ENCODE measurements around the gene TSPO. TPM values are rescaled to one million over a fixed set of nuclear protein-coding genes. Genes with fewer than 3 reads are reported as not detected.

Gene TSPO
- total and polyA plus RNA-seq, 2 of the 8 experiments (the other 6 are each of a cell fraction or from before 2014, with no cell fraction given): 19.9 to 51.5 TPM

DNA sequence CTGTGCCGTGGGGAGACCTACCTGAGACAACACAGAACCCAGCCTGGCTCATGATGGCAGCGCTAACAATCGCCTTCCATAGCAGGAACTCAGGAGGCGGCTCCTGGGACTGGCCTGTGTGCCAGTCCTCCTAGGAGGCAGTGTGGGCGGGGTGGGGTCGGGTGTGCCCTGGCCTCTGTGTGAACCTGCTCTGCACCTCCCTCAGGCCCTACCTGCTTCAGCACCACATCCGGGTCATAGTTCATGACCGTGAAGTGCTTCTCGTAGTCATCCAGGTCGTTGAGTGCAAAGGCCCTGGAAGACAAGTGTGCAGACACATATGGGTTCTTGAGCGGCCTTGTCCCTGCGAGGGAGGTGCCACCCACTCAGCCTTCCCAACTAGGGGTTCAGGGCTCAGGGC is 20.2 kb downstream of the TSPO start:
- H3K4me1 ChIP-seq (replicated peaks in 1 of 4; ENCODE audit: control insufficient read depth in 3 of 4, insufficient read depth in 4 of 4, low read length in 3 of 4): no peaks in the 10 kb centered on the region
- DNase-seq (ENCODE audit: low read depth in 1 of 2, low spot score in 2 of 2): no peak
- no peak for FAIRE-seq

More for the DNA sequence above, 20.2 kb downstream of the TSPO start:
- H3K36me3 ChIP-seq (ENCODE audit: control insufficient read depth in 2 of 4, insufficient read depth in 4 of 4, low read length in 3 of 4): peaks cover 31 to 65% (median 64%) of the 10 kb centered on the region in 4 experiments
- H3K18ac ChIP-seq (ENCODE audit: extremely low read depth, low read length): no peak overlapping the region
- no peaks in the 10 kb centered on the region for H3K9me3 ChIP-seq (ENCODE audit: insufficient read depth in 2 of 2, low read depth in 1 of 2, low read length in 1 of 2)
- H2BK15ac ChIP-seq (ENCODE audit: low read length): no peak overlapping the region
- no peak overlapping the region for H4K91ac ChIP-seq (replicated peaks; ENCODE audit: insufficient read length, low read length)
- H4K5ac ChIP-seq (ENCODE audit: insufficient read length, low read depth, low read length): no peak overlapping the region
- POLR2A ChIA-PET (ENCODE audit: partially characterized antibody): interaction anchor here (1.7 to 1.9 kb wide), 2 partner anchors 9 to 11 kb away, joined by 4 to 5 read pairs; no protein-coding TSS in a partner anchor
- TF ChIP-seq TCF12 (IDR thresholded peaks at IDR 0.05; ENCODE audit: low read depth, low read length) (no peak), POLR2A (IDR thresholded peaks at IDR 0.05; ENCODE audit: control extremely low read depth in 1 of 2, low read depth in 2 of 2, low read length in 2 of 2) (no peak), RAD21 (IDR thresholded peaks at IDR 0.05 in 1 of 2, conservative IDR thresholded peaks at IDR 0.05 in 1 of 2; ENCODE audit: low read depth in 2 of 2, low read length in 2 of 2) (no peak), ZNF274 (IDR thresholded peaks at IDR 0.05; ENCODE audit: borderline replicate concordance, extremely low read depth, low read length) (no peak), SIX5 (IDR thresholded peaks at IDR 0.05; ENCODE audit: low read depth, low read length) (no peak), ASH2L (IDR thresholded peaks at IDR 0.05; ENCODE audit: low read length) (no peak), TAF1 (IDR thresholded peaks at IDR 0.05; ENCODE audit: low read depth, low read length) (no peak), SUZ12 (IDR thresholded peaks at IDR 0.05; ENCODE audit: low read length) (no peak), TAF7 (optimal IDR thresholded peaks at IDR 0.05; ENCODE audit: borderline replicate concordance, low read depth, low read length) (no peak), JUN (IDR thresholded peaks at IDR 0.05; ENCODE audit: low read depth, low read length) (no peak), RBBP5 (IDR thresholded peaks at IDR 0.05; ENCODE audit: borderline replicate concordance, low read depth, low read length) (no peak), EZH2 (IDR thresholded peaks at IDR 0.05; ENCODE audit: low read depth, low read length, severe bottlenecking) (no peak)
- no peak overlapping the region for H2AFZ ChIP-seq (ENCODE audit: low read length)
- peaks cover 7 to 14% of the 10 kb centered on the region in 2 experiments for H4K20me1 ChIP-seq (replicated peaks in 1 of 2; ENCODE audit: control insufficient read depth in 1 of 2, insufficient read depth in 2 of 2, low read length in 2 of 2)
- no peak overlapping the region for H2BK5ac ChIP-seq (ENCODE audit: low read depth, low read length)
- no peak overlapping the region for H2AK5ac ChIP-seq (ENCODE audit: low read depth, low read length)
- no peak overlapping the region for H3K56ac ChIP-seq (replicated peaks; ENCODE audit: insufficient read length, low read depth, low read length)
- H3K27me3 ChIP-seq (replicated peaks in 1 of 4; ENCODE audit: control insufficient read depth in 3 of 4, extremely low read depth in 1 of 4, insufficient read depth in 3 of 4, low read length in 3 of 4): no peaks in the 10 kb centered on the region
- no peak overlapping the region for H3K4me2 ChIP-seq (ENCODE audit: insufficient read depth in 1 of 2, low read depth in 2 of 2, low read length in 2 of 2)
- H3K9ac ChIP-seq (replicated peaks in 1 of 4; ENCODE audit: extremely low read depth in 1 of 4, low read depth in 3 of 4, low read length in 3 of 4): no peak overlapping the region
- H3K23ac ChIP-seq (ENCODE audit: insufficient read length): no peak overlapping the region
- H4K8ac ChIP-seq (ENCODE audit: extremely low read depth, insufficient read depth, low read length): no peak overlapping the region
- H3K4me3 ChIP-seq (ENCODE audit: extremely low read depth in 1 of 4, insufficient read depth in 2 of 4, low read depth in 3 of 4, low read length in 4 of 4): no peak overlapping the region
- no peaks in the 10 kb centered on the region for H3K23me2 ChIP-seq (ENCODE audit: low read depth, low read length)
- no peaks in the 10 kb centered on the region for H3K79me2 ChIP-seq (ENCODE audit: control insufficient read depth in 1 of 2, insufficient read depth in 2 of 2, low read length in 2 of 2)
- H3K4ac ChIP-seq (replicated peaks; ENCODE audit: insufficient read length, low read depth, low read length): no peak overlapping the region
- no peak overlapping the region for H2BK12ac ChIP-seq (ENCODE audit: low read depth, low read length)
- 89% methylated on average over 12 of the region's 12 CpGs; no CpG with 5 or more reads in 1 of the 2 experiments for WGBS, 2 experiments (ENCODE audit: extremely low coverage in 1 of 2, insufficient coverage in 1 of 2, insufficient read length in 1 of 2, insufficient replicate concordance in 2 of 2, low coverage in 1 of 2, low lambda C conversion rate in 2 of 2, missing lambda C conversion rate in 1 of 2)
- H2BK20ac ChIP-seq (ENCODE audit: low read length): no peak overlapping the region
- 0 out of 2 replicates have a peak overlapping the region, but pooled peaks have one; percentile 25 for H3K27ac ChIP-seq (ENCODE audit: low read depth, low read length)
- no peaks in the 10 kb centered on the region for H3K79me1 ChIP-seq (ENCODE audit: low read depth, low read length)
- no peak overlapping the region for H3K14ac ChIP-seq (ENCODE audit: insufficient read length)
- CTCF ChIA-PET (ENCODE audit: partially characterized antibody): interaction anchor here (0.7 to 1.4 kb wide), 2 partner anchors 12 to 58 kb away, joined by 3 read pairs; no protein-coding TSS in a partner anchor
- H2BK120ac ChIP-seq (replicated peaks; ENCODE audit: low read depth, low read length): no peak overlapping the region

All from H1 (cell line).